K562 (cell line): ENCODE results near the gene TUBD1. TPM values are rescaled to one million over a fixed set of nuclear protein-coding genes. Genes with fewer than 3 reads are reported as not detected.

ENCODE experiments used
- BRD9 ChIP-seq: fragments of 450-650 bp; IDR thresholded peaks from 2 replicates; pipeline ENCODE4 v1.6.1; 2018; ENCODE audit warnings: low read depth; ENCODE audit not compliant: partially characterized antibody
- CEBPG ChIP-seq, 3 experiments: fragments of 200-800 bp in 1 of 3; sonication (Bioruptor generic) in 1 of 3; sonication (generic) in 1 of 3; formaldehyde crosslinking in 1 of 3; IDR thresholded peaks in 2 of 3; conservative IDR thresholded peaks in 1 of 3; 2 replicates each; pipeline versions ENCODE4 v1.6.1 to v1.8.0; 2016 to 2022; ENCODE audit warnings: missing compliant biosample characterization in 2 of 3, missing genetic modification characterization in 2 of 3, mild to moderate bottlenecking in 1 of 3, missing genetic modification reagents in 1 of 3
- CREM ChIP-seq: IDR thresholded peaks from 2 replicates; pipeline ENCODE4 v1.6.1; 2014; ENCODE audit warnings: antibody characterized with exemption, low read depth
- HDAC3 ChIP-seq: fragments of 450-650 bp; IDR thresholded peaks from 2 replicates; pipeline ENCODE4 v1.6.1; 2018; ENCODE audit warnings: borderline replicate concordance, mild to moderate bottlenecking, moderate library complexity; ENCODE audit not compliant: partially characterized antibody
- KDM4B ChIP-seq, 2 experiments: fragments of 450-650 bp in 1 of 2; sonication (generic) in 1 of 2; IDR thresholded peaks; 2 replicates each; pipeline ENCODE4 v1.6.1; 2016 to 2017; ENCODE audit warnings: borderline replicate concordance in 2 of 2, antibody characterized with exemption in 1 of 2, low read depth in 1 of 2, mild to moderate bottlenecking in 1 of 2
- KDM5B ChIP-seq: fragments of 200-600 bp; sonication (generic); IDR thresholded peaks from 2 replicates; pipeline ENCODE4 v1.6.1; 2012; ENCODE audit warnings: low read depth, mild to moderate bottlenecking, moderate library complexity, low read length, control low read depth, inconsistent platforms; ENCODE audit not compliant: insufficient replicate concordance
- MCM3 ChIP-seq: fragments of 450-650 bp; IDR thresholded peaks from 2 replicates; pipeline ENCODE4 v1.6.1; 2016
- MIER1 ChIP-seq: fragments of 450-650 bp; IDR thresholded peaks from 2 replicates; pipeline ENCODE4 v1.6.1; 2016; ENCODE audit warnings: antibody characterized with exemption, mild to moderate bottlenecking, low read depth
- MTA3 ChIP-seq: fragments of 450-650 bp; formaldehyde crosslinking; IDR thresholded peaks from 2 replicates; pipeline ENCODE4 v1.6.1; 2017; ENCODE audit warnings: mild to moderate bottlenecking, borderline replicate concordance
- NCOA1 ChIP-seq: fragments of 450-650 bp; IDR thresholded peaks from 2 replicates; pipeline ENCODE4 v1.6.1; 2016; ENCODE audit warnings: low read depth
- PHF8 ChIP-seq: fragments of 200-600 bp; sonication (generic); IDR thresholded peaks from 2 replicates; pipeline ENCODE4 v1.6.1; 2012; ENCODE audit warnings: mixed run types, mild to moderate bottlenecking, inconsistent platforms, low read length, moderate library complexity, borderline replicate concordance
- SMARCB1 ChIP-seq: IDR thresholded peaks from 2 replicates; pipeline ENCODE4 v1.6.1; 2011; ENCODE audit warnings: improper control_type of control experiment, low read depth; ENCODE audit not compliant: insufficient read length
- SOX6 ChIP-seq: fragments of 450-650 bp; IDR thresholded peaks from 2 replicates; pipeline ENCODE4 v1.6.1; 2014; ENCODE audit warnings: mild to moderate bottlenecking
- SRSF1 ChIP-seq: fragments of 200-400 bp; formaldehyde crosslinking; IDR thresholded peaks from 2 replicates; pipeline ENCODE4 v1.6.1; 2017; ENCODE audit warnings: mild to moderate bottlenecking, low read depth, low read length, moderate library complexity
- ZC3H11A ChIP-seq: IDR thresholded peaks from 2 replicates; pipeline ENCODE4 v1.6.1; 2012; ENCODE audit warnings: low read depth, low read length, improper control_type of control experiment
- ZNF197 ChIP-seq: fragments of 200-800 bp; sonication (Bioruptor generic); IDR thresholded peaks from 2 replicates; pipeline ENCODE4 v1.6.1; 2016; ENCODE audit warnings: low read depth, missing genetic modification characterization, missing compliant biosample characterization
- ZNF3 ChIP-seq: fragments of 250-450 bp; sonication (Bioruptor Pico); IDR thresholded peaks from 2 replicates; pipeline ENCODE4 v1.5.0; 2021; ENCODE audit warnings: mild to moderate bottlenecking, moderate library complexity
- ZNF668 ChIP-seq: fragments of 250-450 bp; sonication (Bioruptor Pico); IDR thresholded peaks from 2 replicates; pipeline ENCODE4 v1.8.0; 2022; ENCODE audit warnings: mild to moderate bottlenecking, inconsistent platforms
- polyA plus RNA-seq, 8 experiments: library from polyadenylated mRNA; depleted of rRNA in 4 of 8; stranded (reverse) in 5 of 8; unstranded in 3 of 8; fragments of >200 nt; fragmentation: Nextera tagmentation in 2 of 8; fragmentation: Illumina TruSeq in 1 of 8; extraction: Ambion mirVana in 2 of 8; extraction: Trizol in 1 of 8; gene quantifications; 2 replicates each; pipeline versions ENCODE4 v1.2.1 to v1.2.3, GENCODE V29; 2011 to 2014; ENCODE audit warnings: inconsistent platforms in 1 of 8, missing spikeins in 1 of 8
- total RNA-seq, 7 experiments: library from RNA; depleted of rRNA in 6 of 7; stranded (reverse); fragments of >200 nt in 6 of 7; fragmentation: Illumina TruSeq in 2 of 7; extraction: Trizol in 2 of 7; gene quantifications; 2 replicates each; pipeline versions ENCODE4 v1.2.1 to v1.2.3, GENCODE V29; 2011 to 2021; ENCODE audit warnings: low replicate concordance in 1 of 7
- TF ChIP-seq, protein P1 (sequence below), 2 experiments: fragments of 250-450 bp in 1 of 2; fragments of 450-650 bp in 1 of 2; sonication (Bioruptor Pico) in 1 of 2; IDR thresholded peaks; 2 replicates each; pipeline versions ENCODE4 v1.6.1 to v1.8.0; 2016 to 2021; ENCODE audit warnings: mild to moderate bottlenecking in 2 of 2, moderate library complexity in 2 of 2, missing compliant biosample characterization in 1 of 2, missing genetic modification characterization in 1 of 2
- TF ChIP-seq, protein P2 (sequence below): IDR thresholded peaks from 2 replicates; pipeline ENCODE4 v1.6.1; 2012; ENCODE audit warnings: low read depth, low read length, improper control_type of control experiment, borderline replicate concordance
- TF ChIP-seq, protein P3 (sequence below), 3 experiments: IDR thresholded peaks in 2 of 3; conservative IDR thresholded peaks in 1 of 3; 2 replicates each; pipeline ENCODE4 v1.5.1; 2011 to 2012; ENCODE audit warnings: low read length in 3 of 3, mild to moderate bottlenecking in 3 of 3, control low read depth in 2 of 3, improper control_type of control experiment in 1 of 3, inconsistent platforms in 1 of 3, low read depth in 1 of 3, mixed read lengths in 1 of 3, moderate library complexity in 1 of 3; ENCODE audit not compliant: insufficient read depth in 2 of 3
- TF ChIP-seq, protein P4 (sequence below): sonication (generic); IDR thresholded peaks from 2 replicates; pipeline ENCODE4 v1.6.1; 2016

Gene TUBD1
- total and polyA plus RNA-seq, 9 of the 15 experiments (the other 6 are each of a cell fraction or from before 2014, with no cell fraction given), result 10.8 to 35.3 (median 17.9) TPM

DNA sequence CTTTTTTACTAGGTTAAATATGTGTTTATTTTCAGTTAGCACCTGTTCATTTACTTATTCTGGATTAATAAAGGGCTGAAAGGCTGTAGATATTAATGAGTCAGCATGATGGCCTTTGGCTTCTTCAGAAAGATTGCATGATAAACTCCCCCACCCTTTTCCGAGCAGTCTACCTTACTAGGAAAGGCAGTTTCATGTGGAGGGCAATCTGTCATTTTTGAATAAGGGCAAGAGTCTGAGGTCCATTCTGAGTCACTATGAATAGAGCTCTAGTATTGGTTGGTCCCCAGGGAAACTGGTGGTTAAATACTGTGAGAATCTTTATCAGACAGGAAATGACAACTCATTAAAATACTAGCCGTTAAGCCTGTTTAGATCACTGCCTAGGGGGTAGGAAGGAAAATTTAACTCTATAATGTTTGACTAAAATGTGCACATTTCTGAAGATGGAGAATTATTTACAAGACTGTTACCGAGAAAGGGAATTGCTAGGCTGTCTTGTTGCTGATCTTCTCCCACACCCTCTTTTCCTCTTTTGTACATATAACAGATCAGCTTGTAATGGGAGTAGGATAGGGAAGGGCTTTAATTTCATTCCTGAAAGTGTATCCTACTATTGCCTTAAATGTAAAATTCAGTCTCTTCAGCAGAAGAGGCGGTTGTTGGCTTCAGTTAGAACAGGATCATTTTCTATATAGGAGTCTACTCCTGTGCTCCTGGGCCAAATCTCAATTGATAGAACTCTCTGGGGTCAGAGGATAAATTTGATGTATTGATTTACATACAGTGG is 63.3 kb downstream of the TUBD1 start (continued):
- no peak for TF ChIP-seq KDM5B
- peak; percentile 64 for TF ChIP-seq HDAC3
- TF ChIP-seq KDM4B (IDR thresholded peaks at IDR 0.05; ENCODE audit: borderline replicate concordance in 2 of 2, low read depth in 1 of 2), result no peak
- TF ChIP-seq, protein P1, sequence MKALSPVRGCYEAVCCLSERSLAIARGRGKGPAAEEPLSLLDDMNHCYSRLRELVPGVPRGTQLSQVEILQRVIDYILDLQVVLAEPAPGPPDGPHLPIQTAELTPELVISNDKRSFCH (CRISPR knock-in tag; IDR thresholded peaks at IDR 0.05), result no peak
- TF ChIP-seq, protein P1 (tag; IDR thresholded peaks at IDR 0.05), result no peak; the same call in 1 of the 2 replicates
- TF ChIP-seq NCOA1, result peak; percentile 82
- TF ChIP-seq MIER1, result peak; percentile 76; the same call in 1 of the 2 replicates
- no peak for TF ChIP-seq MCM3
- TF ChIP-seq CREM, result peak; percentile 39; the same call in 1 of the 2 replicates
- TF ChIP-seq, protein P2, sequence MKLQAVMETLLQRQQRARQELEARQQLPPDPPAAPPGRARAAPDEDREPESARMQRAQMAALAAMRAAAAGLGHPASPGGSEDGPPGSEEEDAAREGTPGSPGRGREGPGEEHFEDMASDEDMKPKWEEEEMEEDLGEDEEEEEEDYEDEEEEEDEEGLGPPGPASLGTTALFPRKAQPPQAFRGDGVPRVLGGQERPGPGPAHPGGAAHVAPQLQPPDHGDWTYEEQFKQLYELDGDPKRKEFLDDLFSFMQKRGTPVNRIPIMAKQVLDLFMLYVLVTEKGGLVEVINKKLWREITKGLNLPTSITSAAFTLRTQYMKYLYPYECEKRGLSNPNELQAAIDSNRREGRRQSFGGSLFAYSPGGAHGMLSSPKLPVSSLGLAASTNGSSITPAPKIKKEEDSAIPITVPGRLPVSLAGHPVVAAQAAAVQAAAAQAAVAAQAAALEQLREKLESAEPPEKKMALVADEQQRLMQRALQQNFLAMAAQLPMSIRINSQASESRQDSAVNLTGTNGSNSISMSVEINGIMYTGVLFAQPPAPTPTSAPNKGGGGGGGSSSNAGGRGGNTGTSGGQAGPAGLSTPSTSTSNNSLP, result peak; percentile 99
- TF ChIP-seq ZC3H11A, result no peak
- TF ChIP-seq PHF8, result no peak
- TF ChIP-seq, protein P3, sequence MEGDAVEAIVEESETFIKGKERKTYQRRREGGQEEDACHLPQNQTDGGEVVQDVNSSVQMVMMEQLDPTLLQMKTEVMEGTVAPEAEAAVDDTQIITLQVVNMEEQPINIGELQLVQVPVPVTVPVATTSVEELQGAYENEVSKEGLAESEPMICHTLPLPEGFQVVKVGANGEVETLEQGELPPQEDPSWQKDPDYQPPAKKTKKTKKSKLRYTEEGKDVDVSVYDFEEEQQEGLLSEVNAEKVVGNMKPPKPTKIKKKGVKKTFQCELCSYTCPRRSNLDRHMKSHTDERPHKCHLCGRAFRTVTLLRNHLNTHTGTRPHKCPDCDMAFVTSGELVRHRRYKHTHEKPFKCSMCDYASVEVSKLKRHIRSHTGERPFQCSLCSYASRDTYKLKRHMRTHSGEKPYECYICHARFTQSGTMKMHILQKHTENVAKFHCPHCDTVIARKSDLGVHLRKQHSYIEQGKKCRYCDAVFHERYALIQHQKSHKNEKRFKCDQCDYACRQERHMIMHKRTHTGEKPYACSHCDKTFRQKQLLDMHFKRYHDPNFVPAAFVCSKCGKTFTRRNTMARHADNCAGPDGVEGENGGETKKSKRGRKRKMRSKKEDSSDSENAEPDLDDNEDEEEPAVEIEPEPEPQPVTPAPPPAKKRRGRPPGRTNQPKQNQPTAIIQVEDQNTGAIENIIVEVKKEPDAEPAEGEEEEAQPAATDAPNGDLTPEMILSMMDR (IDR thresholded peaks at IDR 0.05 in 2 of 3, conservative IDR thresholded peaks at IDR 0.05 in 1 of 3; ENCODE audit: insufficient read depth in 2 of 3, low read depth in 1 of 3, low read length in 3 of 3), result no peak
- TF ChIP-seq ZNF197 (CRISPR knock-in tag), result 0 out of 2 replicates have a peak, but pooled peaks have one; percentile 57
- TF ChIP-seq ZNF3 (CRISPR knock-in tag), result no peak
- TF ChIP-seq BRD9, result no peak
- TF ChIP-seq, protein P4, sequence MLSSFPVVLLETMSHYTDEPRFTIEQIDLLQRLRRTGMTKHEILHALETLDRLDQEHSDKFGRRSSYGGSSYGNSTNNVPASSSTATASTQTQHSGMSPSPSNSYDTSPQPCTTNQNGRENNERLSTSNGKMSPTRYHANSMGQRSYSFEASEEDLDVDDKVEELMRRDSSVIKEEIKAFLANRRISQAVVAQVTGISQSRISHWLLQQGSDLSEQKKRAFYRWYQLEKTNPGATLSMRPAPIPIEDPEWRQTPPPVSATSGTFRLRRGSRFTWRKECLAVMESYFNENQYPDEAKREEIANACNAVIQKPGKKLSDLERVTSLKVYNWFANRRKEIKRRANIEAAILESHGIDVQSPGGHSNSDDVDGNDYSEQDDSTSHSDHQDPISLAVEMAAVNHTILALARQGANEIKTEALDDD, result peak; percentile 97
- no peak for TF ChIP-seq ZNF668
- no peak for TF ChIP-seq SRSF1
- no peak for TF ChIP-seq CEBPG (CRISPR knock-in tag; IDR thresholded peaks at IDR 0.05)
- peak; percentile 69 to 81; a peak in 3 of 4 replicates for TF ChIP-seq CEBPG (tag; conservative IDR thresholded peaks at IDR 0.05 in 1 of 2, IDR thresholded peaks at IDR 0.05 in 1 of 2)
- TF ChIP-seq MTA3, result no peak; the same call in 1 of the 2 replicates
- peak; percentile 85 for TF ChIP-seq SMARCB1
- TF ChIP-seq SOX6, result peak; percentile 84
